Fibroblast of lung (primary cell): ENCODE data around the gene PCDH15. TPM values are rescaled to one million over a fixed set of nuclear protein-coding genes. Genes with fewer than 3 reads are reported as not detected.

Experiments used
- DNase-seq, 2 donors: peaks; one replicate each; pipeline versions ENCODE4 v3.0.0 to v3.0.0-alpha.2; 2010; ENCODE audit warnings: low read depth in 2 of 2
- H2AFZ ChIP-seq: 2 replicates; pipeline ENCODE4 v1.5.1; 2012; ENCODE audit warnings: low read length, control low read depth, inconsistent platforms
- H3K27ac ChIP-seq: 2 replicates; pipeline ENCODE4 v1.5.1; 2011; ENCODE audit warnings: low read length, control low read depth; ENCODE audit not compliant: insufficient read depth
- H3K27me3 ChIP-seq: 2 replicates; pipeline ENCODE4 v1.5.1; 2011; ENCODE audit warnings: mild to moderate bottlenecking, low read length; ENCODE audit not compliant: control insufficient read depth, insufficient read depth
- H3K36me3 ChIP-seq: 2 replicates; pipeline ENCODE4 v1.5.1; 2011; ENCODE audit warnings: low read length; ENCODE audit not compliant: control insufficient read depth, insufficient read depth
- H3K4me1 ChIP-seq: 2 replicates; pipeline ENCODE4 v1.5.1; 2011; ENCODE audit warnings: low read length; ENCODE audit not compliant: control insufficient read depth, insufficient read depth; ENCODE audit errors: extremely low read depth
- H3K4me2 ChIP-seq: 2 replicates; pipeline ENCODE4 v1.5.1; 2011; ENCODE audit warnings: low read length, control low read depth; ENCODE audit not compliant: insufficient read depth; ENCODE audit errors: extremely low read depth
- H3K4me3 ChIP-seq, 4 experiments: fragments of 200-600 bp in 1 of 4; sonication (generic) in 1 of 4; replicated peaks in 1 of 4; 2 replicates each; pipeline ENCODE4 v1.5.1; 2011 to 2016; ENCODE audit warnings: low read length in 4 of 4, low read depth in 3 of 4, mild to moderate bottlenecking in 3 of 4, control low read depth in 2 of 4, inconsistent platforms in 1 of 4, mixed read lengths in 1 of 4; ENCODE audit not compliant: insufficient read depth in 1 of 4; ENCODE audit errors: control extremely low read depth in 1 of 4
- H3K79me2 ChIP-seq: 2 replicates; pipeline ENCODE4 v1.5.1; 2012; ENCODE audit warnings: mild to moderate bottlenecking, low read length, inconsistent platforms; ENCODE audit not compliant: control insufficient read depth, insufficient read depth
- H3K9ac ChIP-seq: 2 replicates; pipeline ENCODE4 v1.5.1; 2011; ENCODE audit warnings: mild to moderate bottlenecking, low read length, control low read depth; ENCODE audit not compliant: insufficient read depth
- H3K9me3 ChIP-seq: 2 replicates; pipeline ENCODE4 v1.5.1; 2012; ENCODE audit warnings: low read depth, low read length; ENCODE audit not compliant: control insufficient read depth, insufficient read depth
- H4K20me1 ChIP-seq: 2 replicates; pipeline ENCODE4 v1.5.1; 2011; ENCODE audit warnings: low read length; ENCODE audit not compliant: control insufficient read depth, insufficient read depth; ENCODE audit errors: extremely low read depth
- CTCF ChIP-seq, 2 donors: IDR thresholded peaks in 1 of 2; conservative IDR thresholded peaks in 1 of 2; 1 replicate in 1 of 2; 2 replicates in 1 of 2; pipeline ENCODE4 v1.5.1; 2011 to 2012; ENCODE audit warnings: low read length in 2 of 2, control low read depth in 1 of 2, inconsistent platforms in 1 of 2, low read depth in 1 of 2, mild to moderate bottlenecking in 1 of 2
- EZH2 ChIP-seq: IDR thresholded peaks from 2 replicates; pipeline ENCODE4 v1.5.1; 2012; ENCODE audit warnings: low read length, control low read depth, mild to moderate bottlenecking; ENCODE audit errors: missing control alignments
- polyA plus RNA-seq, 2 donors: library from polyadenylated mRNA; depleted of rRNA in 1 of 2; stranded (reverse) in 1 of 2; unstranded in 1 of 2; fragments of >200 nt; gene quantifications; 2 replicates each; pipeline ENCODE4 v1.2.1, GENCODE V29; 2011 to 2012; ENCODE audit warnings: missing spikeins in 1 of 2
- total RNA-seq: library from RNA; depleted of rRNA; stranded (reverse); fragments of >200 nt; gene quantifications from 2 replicates; pipeline ENCODE4 v1.2.1, GENCODE V29; 2014

PCDH15 gene
- total and polyA plus RNA-seq, 2 donors (not counting 1 experiment from before 2014, with no cell fraction given): under 0.01 TPM; not detected in 1

GRCh38 chr10:54026340-54026739, 774.7 kb downstream of the PCDH15 start:
- Histone ChIP-seq H3K79me2 (no peaks in the 10 kb centered on the region), H2AFZ (no peak overlapping the region), H3K27ac (no peak overlapping the region), H3K36me3 (no peaks in the 10 kb centered on the region), H3K4me3 (no peak overlapping the region), H4K20me1 (no peaks in the 10 kb centered on the region), H3K4me1 (no peaks in the 10 kb centered on the region), H3K9ac (no peak overlapping the region), H3K4me2 (no peak overlapping the region), H3K9me3 (no peaks in the 10 kb centered on the region), H3K27me3 (no peaks in the 10 kb centered on the region)
- DNase-seq: no peak
- no peak for TF ChIP-seq EZH2
- TF ChIP-seq CTCF (conservative IDR thresholded peaks at IDR 0.05 in 1 of 2, IDR thresholded peaks at IDR 0.05 in 1 of 2; ENCODE audit: low read depth in 1 of 2, low read length in 2 of 2): no peak

GRCh38 chr10:54011117-54011516, 789.9 kb downstream of the PCDH15 start:
- no peak for DNase-seq
- Histone ChIP-seq H3K4me3 (no peak overlapping the region), H3K9me3 (no peaks in the 10 kb centered on the region), H2AFZ (no peak overlapping the region), H4K20me1 (no peaks in the 10 kb centered on the region), H3K9ac (no peak overlapping the region), H3K4me2 (no peak overlapping the region), H3K27me3 (no peaks in the 10 kb centered on the region), H3K79me2 (no peaks in the 10 kb centered on the region), H3K36me3 (no peaks in the 10 kb centered on the region), H3K27ac (no peak overlapping the region), H3K4me1 (no peaks in the 10 kb centered on the region)
- TF ChIP-seq EZH2 (no peak), CTCF (conservative IDR thresholded peaks at IDR 0.05 in 1 of 2, IDR thresholded peaks at IDR 0.05 in 1 of 2; ENCODE audit: low read depth in 1 of 2, low read length in 2 of 2) (no peak)

GRCh38 chr10:54010337-54010933, 790.6 kb downstream of the PCDH15 start:
- DNase-seq: no peak
- Histone ChIP-seq H3K27ac (no peak overlapping the region), H4K20me1 (no peaks in the 10 kb centered on the region), H3K9me3 (no peaks in the 10 kb centered on the region), H3K36me3 (no peaks in the 10 kb centered on the region), H3K4me1 (no peaks in the 10 kb centered on the region), H3K4me3 (no peak overlapping the region), H3K4me2 (no peak overlapping the region), H3K9ac (no peak overlapping the region), H2AFZ (no peak overlapping the region), H3K79me2 (no peaks in the 10 kb centered on the region), H3K27me3 (no peaks in the 10 kb centered on the region)
- no peak for TF ChIP-seq EZH2
- TF ChIP-seq CTCF (conservative IDR thresholded peaks at IDR 0.05 in 1 of 2, IDR thresholded peaks at IDR 0.05 in 1 of 2; ENCODE audit: low read depth in 1 of 2, low read length in 2 of 2): no peak
